Measurements from ENCODE around the gene SLAMF7. TPM values are rescaled to one million over a fixed set of nuclear protein-coding genes. Genes with fewer than 3 reads are reported as not detected.
"Not testable (repeated sequence)": the region's sequence is repeated elsewhere in the genome, so short reads cannot be mapped to it uniquely, and the experiment has no call there.

SLAMF7 gene
- total RNA-seq, 2 donors from 2014 or later = 0.71 to 2.7 TPM

DNA sequence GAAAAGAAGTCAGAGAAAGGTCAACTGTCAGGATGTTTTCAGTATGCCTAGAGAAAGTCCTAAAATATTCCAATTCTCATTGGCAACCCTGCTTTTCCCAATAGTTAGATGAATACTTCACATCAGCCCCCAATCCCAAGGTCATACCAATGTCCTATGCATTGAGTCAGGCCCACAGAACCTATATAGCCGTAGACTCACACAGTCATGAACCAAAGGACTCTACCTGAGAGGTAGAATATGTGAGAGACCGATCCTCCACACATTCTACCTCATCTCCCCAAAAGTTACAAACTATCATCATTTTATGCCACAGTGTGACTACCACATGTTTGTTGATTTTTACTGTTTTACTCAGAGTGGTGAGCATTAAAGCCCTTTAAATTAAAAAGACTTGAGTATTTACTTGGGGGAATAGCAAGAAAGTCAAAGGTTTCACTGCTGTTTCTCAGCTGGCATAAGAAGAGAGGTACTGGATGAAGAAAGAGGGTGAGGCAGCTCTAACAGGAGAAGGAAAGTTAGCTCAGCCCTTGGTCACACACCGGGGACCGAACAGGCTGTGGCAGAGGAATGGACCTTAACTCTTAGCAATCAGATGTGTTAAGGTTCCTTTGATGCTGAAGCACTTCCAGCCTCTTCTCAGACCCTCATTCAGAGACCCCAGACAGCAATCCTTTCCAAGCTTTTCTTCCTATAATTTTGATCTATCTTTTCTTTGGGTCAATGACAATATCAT, 28.4 kb upstream of the SLAMF7 start:
- ATAC-seq (ENCODE audit: insufficient number of reproducible peaks, low FRiP score, low read depth) (no peak), DNase-seq (ENCODE audit: low spot score) (no peak)
- Histone ChIP-seq H3K27ac (no peak overlapping the region), H3K9me3 (no peaks in the 10 kb centered on the region), H3K36me3 (no peaks in the 10 kb centered on the region), H3K4me1 (ENCODE audit: control insufficient read depth in 1 of 2, low read depth in 2 of 2) (no peaks in the 10 kb centered on the region), H3K4me3 (peak overlapping the region; percentile 42), H3K27me3 (replicated peaks; ENCODE audit: insufficient read depth) (no peaks in the 10 kb centered on the region)
- no peak for TF ChIP-seq CTCF (IDR thresholded peaks at IDR 0.05)

- ATAC-seq (ENCODE audit: insufficient number of reproducible peaks, low FRiP score, low read depth) (no peak), DNase-seq (ENCODE audit: low spot score) (no peak)
- Histone ChIP-seq H3K27me3 (replicated peaks; ENCODE audit: insufficient read depth) (no peaks in the 10 kb centered on the region), H3K9me3 (no peaks in the 10 kb centered on the region), H3K4me1 (ENCODE audit: control insufficient read depth in 1 of 2, low read depth in 2 of 2) (no peaks in the 10 kb centered on the region), H3K36me3 (no peaks in the 10 kb centered on the region), H3K4me3 (peak overlapping the region; percentile 42), H3K27ac (no peak overlapping the region)
- no peak for TF ChIP-seq CTCF (IDR thresholded peaks at IDR 0.05)
These were observed 27.8 kb upstream of the SLAMF7 start for GRCh38 chr1:160711276-160711601.

GRCh38 chr1:160711602-160712311, 27.3 kb upstream of the SLAMF7 start, which contains the start of gene CD48:
CD48 (minus strand) TSS chr1:160711822; CDS start chr1:160711763, 59 bp downstream.
- ATAC-seq (ENCODE audit: insufficient number of reproducible peaks, low FRiP score, low read depth) (no peak), DNase-seq (ENCODE audit: low spot score) (no peak)
- H3K4me1 ChIP-seq (ENCODE audit: control insufficient read depth in 1 of 2, low read depth in 2 of 2) = no peaks in the 10 kb centered on the region
- TF ChIP-seq CTCF (IDR thresholded peaks at IDR 0.05) = no peak
- peak within 1 kb of the TSS; percentile 42 for H3K4me3 ChIP-seq
- no peaks in the 10 kb centered on the region for H3K27me3 ChIP-seq (replicated peaks; ENCODE audit: insufficient read depth)
- H3K9me3 ChIP-seq = no peaks in the 10 kb centered on the region
- H3K36me3 ChIP-seq = no peaks in the 10 kb centered on the region
- no peak within 1 kb of the TSS for H3K27ac ChIP-seq

- not testable (repeated sequence) for H3K4me1 ChIP-seq (ENCODE audit: control insufficient read depth in 1 of 2, low read depth in 2 of 2); H3K27ac ChIP-seq; ATAC-seq (ENCODE audit: insufficient number of reproducible peaks, low FRiP score, low read depth)
These were observed 26.4 kb upstream of the SLAMF7 start for GRCh38 chr1:160712525-160713080.

GRCh38 chr1:160713161-160713560, 25.9 kb upstream of the SLAMF7 start:
- no peak for TF ChIP-seq CTCF (IDR thresholded peaks at IDR 0.05)

More at GRCh38 chr1:160712525-160713080, 26.4 kb upstream of the SLAMF7 start:
- H3K9me3 ChIP-seq; H3K36me3 ChIP-seq; DNase-seq (ENCODE audit: low spot score); H3K4me3 ChIP-seq; H3K27me3 ChIP-seq (replicated peaks; ENCODE audit: insufficient read depth): not testable (repeated sequence)

DNA sequence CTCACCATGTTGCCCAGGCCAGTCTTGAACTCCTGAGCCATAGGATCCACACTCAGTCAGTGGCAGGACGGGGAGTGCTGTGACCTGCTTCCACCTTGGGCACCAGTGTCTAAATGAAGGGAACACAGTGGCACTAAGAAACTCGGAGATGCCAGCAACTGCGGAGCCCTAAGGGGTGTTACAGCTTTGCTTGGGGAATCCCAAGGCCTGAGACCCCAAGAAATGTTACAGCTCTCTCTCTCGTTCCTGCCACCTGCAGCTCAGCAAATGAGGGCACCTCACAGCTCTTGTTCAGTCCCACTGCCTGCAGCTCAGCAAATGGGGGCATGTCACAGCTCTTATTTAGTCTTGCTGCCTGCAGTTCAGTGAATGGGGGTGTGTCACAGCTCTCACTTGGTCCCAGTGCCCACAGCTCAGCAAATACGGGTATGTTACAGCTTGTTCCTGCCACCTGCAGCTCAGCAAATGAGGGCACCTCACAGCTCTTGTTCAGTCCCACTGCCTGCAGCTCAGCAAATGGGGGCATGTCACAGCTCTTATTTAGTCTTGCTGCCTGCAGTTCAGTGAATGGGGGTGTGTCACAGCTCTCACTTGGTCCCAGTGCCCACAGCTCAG, 24.9 kb upstream of the SLAMF7 start:
- H3K4me3 ChIP-seq = not testable (repeated sequence)

More at GRCh38 chr1:160713161-160713560, 25.9 kb upstream of the SLAMF7 start:
- Histone ChIP-seq H3K9me3 (no peaks in the 10 kb centered on the region), H3K27me3 (replicated peaks; ENCODE audit: insufficient read depth) (no peaks in the 10 kb centered on the region), H3K36me3 (no peaks in the 10 kb centered on the region), H3K27ac (no peak overlapping the region), H3K4me1 (ENCODE audit: control insufficient read depth in 1 of 2, low read depth in 2 of 2) (no peaks in the 10 kb centered on the region), H3K4me3 (no peak overlapping the region)
- ATAC-seq (ENCODE audit: insufficient number of reproducible peaks, low FRiP score, low read depth) (no peak), DNase-seq (ENCODE audit: low spot score) (no peak)

More for the DNA sequence above, 24.9 kb upstream of the SLAMF7 start:
- H3K36me3 ChIP-seq; DNase-seq (ENCODE audit: low spot score); H3K27me3 ChIP-seq (replicated peaks; ENCODE audit: insufficient read depth); ATAC-seq (ENCODE audit: insufficient number of reproducible peaks, low FRiP score, low read depth); H3K27ac ChIP-seq; H3K9me3 ChIP-seq; H3K4me1 ChIP-seq (ENCODE audit: control insufficient read depth in 1 of 2, low read depth in 2 of 2): not testable (repeated sequence)
